Panc1 (cell line): ENCODE results near the gene MAP6D1. TPM values are rescaled to one million over a fixed set of nuclear protein-coding genes. Genes with fewer than 3 reads are reported as not detected.

Experiments used
- ATAC-seq: fragments of 200-7000 bp; cut with Tn5 transposase; 2 replicates; pipeline ENCODE4 v1.9.1; 2020; ENCODE audit warnings: mild to moderate bottlenecking, moderate library complexity
- BruUV-seq: library from RNA; stranded (reverse); fragments of 400-500 nt; replicated peaks from 2 replicates; lab custom pipeline; 2021; lab: Mats Ljungman, UMichigan
- CTCF ChIA-PET: fragments of 300-600 bp; sonication (Branson Sonifier 250); formaldehyde crosslinking; loops from one replicate; lab custom pipeline; 2022; ENCODE audit warnings: antibody characterized with exemption; lab: Charles Lee
- POLR2A ChIA-PET: fragments of 300-600 bp; sonication (Branson Sonifier 250); formaldehyde crosslinking; loops from one replicate; lab custom pipeline; 2022; ENCODE audit warnings: antibody characterized with exemption; lab: Charles Lee
- DNase-seq: peaks from one replicate; pipeline ENCODE4 v3.0.0-alpha.2; 2010; ENCODE audit warnings: low read depth, low spot score
- H3K27ac ChIP-seq: 2 replicates; pipeline ENCODE4 v1.5.1; 2011; ENCODE audit warnings: mild to moderate bottlenecking, low read length, inconsistent platforms
- H3K27me3 ChIP-seq: fragments of 200-500 bp; sonication (Bioruptor generic); 2 replicates; pipeline ENCODE4 v1.6.0; 2014; ENCODE audit warnings: low read length, inconsistent platforms; ENCODE audit not compliant: control insufficient read depth, insufficient read depth
- H3K36me3 ChIP-seq: fragments of 200-500 bp; sonication (Bioruptor generic); 2 replicates; pipeline ENCODE4 v1.5.1; 2014; ENCODE audit warnings: inconsistent platforms, mild to moderate bottlenecking, low read length, moderate library complexity; ENCODE audit not compliant: control insufficient read depth, insufficient read depth
- H3K4me1 ChIP-seq: 2 replicates; pipeline ENCODE4 v1.5.1; 2011; ENCODE audit warnings: inconsistent platforms, mild to moderate bottlenecking, low read length, moderate library complexity; ENCODE audit not compliant: control insufficient read depth, insufficient read depth
- H3K4me3 ChIP-seq, 2 experiments: 2 replicates each; pipeline ENCODE4 v1.5.1; 2011 to 2012; ENCODE audit warnings: low read depth in 2 of 2, low read length in 2 of 2, mild to moderate bottlenecking in 2 of 2, inconsistent platforms in 1 of 2, moderate library complexity in 1 of 2
- H3K9me3 ChIP-seq: fragments of 200-500 bp; sonication (Bioruptor generic); 2 replicates; pipeline ENCODE4 v1.5.1; 2014; ENCODE audit warnings: low read depth, mild to moderate bottlenecking, inconsistent platforms, low read length, moderate library complexity; ENCODE audit not compliant: control insufficient read depth, insufficient read depth
- CTCF ChIP-seq: fragments of 450-650 bp; IDR thresholded peaks from 2 replicates; pipeline ENCODE4 v1.5.1; 2017; ENCODE audit warnings: mild to moderate bottlenecking
- POLR2AphosphoS5 ChIP-seq: IDR thresholded peaks from 2 replicates; pipeline ENCODE4 v1.6.1; 2012; ENCODE audit warnings: mild to moderate bottlenecking, low read depth, low read length, moderate library complexity
- REST ChIP-seq, 2 experiments: IDR thresholded peaks; 2 replicates each; pipeline ENCODE4 v1.6.1; 2011 to 2012; ENCODE audit warnings: low read depth in 2 of 2, control low read depth in 1 of 2, low read length in 1 of 2, mild to moderate bottlenecking in 1 of 2, moderate library complexity in 1 of 2; ENCODE audit not compliant: insufficient read depth in 1 of 2
- SIN3A ChIP-seq: IDR thresholded peaks from 2 replicates; pipeline ENCODE4 v1.6.1; 2012; ENCODE audit warnings: low read depth, mild to moderate bottlenecking, low read length, moderate library complexity, borderline replicate concordance; ENCODE audit not compliant: insufficient read depth
- TCF7L2 ChIP-seq: IDR thresholded peaks from 2 replicates; pipeline ENCODE4 v1.6.1; 2011; ENCODE audit warnings: mild to moderate bottlenecking, low read depth, low read length, inconsistent platforms
- in situ Hi-C: cut with HindIII; loops from 2 replicates; pipeline ENCODE4 v1.10.0; 2016; ENCODE audit warnings: low sequenced_read_pairs, low pct_unique_long_range_greater_than_20kb
- intact Hi-C: fragments of 100-400 bp; cut with micrococcal nuclease; formaldehyde crosslinking; loops from one replicate; pipeline ENCODE4 v1.10.0; 2022; ENCODE audit not compliant: unreplicated experiment
- total RNA-seq: library from RNA; stranded (reverse); gene quantifications from one replicate; pipeline ENCODE4 v1.2.1, GENCODE V29; 2021; ENCODE audit not compliant: unreplicated experiment

The MAP6D1 gene
- total RNA-seq, 1 experiment from 2014 or later = 7.9 TPM

- H3K4me3 ChIP-seq = no peak overlapping the region
- TF ChIP-seq TCF7L2 (no peak), SIN3A (no peak), REST (IDR thresholded peaks at IDR 0.05; ENCODE audit: insufficient read depth in 1 of 2, low read depth in 2 of 2, low read length in 1 of 2) (no peak), CTCF (no peak), POLR2AphosphoS5 (no peak)
- H3K36me3 ChIP-seq = peaks cover 16% of the 10 kb centered on the region
- no peaks in the 10 kb centered on the region for H3K4me1 ChIP-seq
- BruUV-seq = no TSS peak
- DNase-seq (no peak), ATAC-seq (no peak)
- intact Hi-C loops (no loop called here), in situ Hi-C loops (no loop called here)
- CTCF ChIA-PET = no interaction called here
- no peaks in the 10 kb centered on the region for H3K9me3 ChIP-seq
- POLR2A ChIA-PET = no interaction called here
- H3K27ac ChIP-seq = no peak overlapping the region
- no peaks in the 10 kb centered on the region for H3K27me3 ChIP-seq
Measured at GRCh38 chr3:183837894-183838293, 12.5 kb upstream of the MAP6D1 start.

- ATAC-seq (no peak), DNase-seq (no peak)
- TF ChIP-seq CTCF (no peak), SIN3A (no peak), TCF7L2 (no peak), POLR2AphosphoS5 (no peak), REST (IDR thresholded peaks at IDR 0.05; ENCODE audit: insufficient read depth in 1 of 2, low read depth in 2 of 2, low read length in 1 of 2) (no peak)
- POLR2A ChIA-PET = no interaction called here
- Histone ChIP-seq H3K4me3 (no peak overlapping the region), H3K36me3 (peaks cover 16% of the 10 kb centered on the region), H3K9me3 (no peaks in the 10 kb centered on the region), H3K27ac (no peak overlapping the region), H3K4me1 (no peaks in the 10 kb centered on the region), H3K27me3 (no peaks in the 10 kb centered on the region)
- in situ Hi-C loops (no loop called here), intact Hi-C loops (no loop called here)
- CTCF ChIA-PET = no interaction called here
- BruUV-seq = no TSS peak
Measured at GRCh38 chr3:183837390-183837789, 12.0 kb upstream of the MAP6D1 start.
